Gastroesophageal sphincter (tissue), 4 donors: ENCODE measurements around the gene KIF17. TPM values are rescaled to one million over a fixed set of nuclear protein-coding genes. Genes with fewer than 3 reads are reported as not detected.
A peak's percentile ranks its signal among the peaks of the same experiment; 100 is the strongest.

Experiments
- ATAC-seq: fragments of 150-250 bp; one replicate; pipeline ENCODE4 v1.9.1; 2016; ENCODE audit warnings: mild to moderate bottlenecking, moderate library complexity
- H3K27ac ChIP-seq, 4 donors: fragments of 200-600 bp; sonication (generic) in 3 of 4; 1 replicate in 3 of 4; 2 replicates in 1 of 4; pipeline ENCODE4 v1.5.1; 2016 to 2019
- H3K27me3 ChIP-seq: fragments of 200-600 bp; sonication (generic); one replicate; pipeline ENCODE4 v1.5.1; 2019
- H3K36me3 ChIP-seq, 2 donors: fragments of 200-600 bp; sonication (generic); one replicate each; pipeline ENCODE4 v1.5.1; 2019; ENCODE audit warnings: control low read depth in 1 of 2
- H3K4me1 ChIP-seq, 3 donors: fragments of 200-600 bp; sonication (generic); 1 replicate in 2 of 3; 2 replicates in 1 of 3; pipeline ENCODE4 v1.5.1; 2016 to 2019; ENCODE audit warnings: control low read depth in 2 of 3
- H3K4me3 ChIP-seq, 2 donors: fragments of 200-600 bp; sonication (generic); one replicate each; pipeline ENCODE4 v1.5.1; 2019; ENCODE audit warnings: mild to moderate bottlenecking in 1 of 2, moderate library complexity in 1 of 2
- H3K9me3 ChIP-seq, 3 donors: fragments of 200-600 bp; sonication (generic); one replicate each; pipeline ENCODE4 v1.5.1; 2017 to 2019; ENCODE audit warnings: control low read depth in 2 of 3
- EP300 ChIP-seq: sonication (generic); formaldehyde crosslinking; IDR thresholded peaks from one replicate; pipeline ENCODE4 v1.6.1; 2017; ENCODE audit warnings: antibody characterized with exemption, mild to moderate bottlenecking
- POLR2A ChIP-seq, 2 donors: fragments of 450-650 bp; IDR thresholded peaks; one replicate each; pipeline ENCODE4 v1.6.1; 2017; ENCODE audit warnings: antibody characterized with exemption in 2 of 2, mild to moderate bottlenecking in 2 of 2, moderate library complexity in 1 of 2
- POLR2AphosphoS5 ChIP-seq: sonication (generic); formaldehyde crosslinking; IDR thresholded peaks from one replicate; pipeline ENCODE4 v1.6.1; 2017; ENCODE audit warnings: antibody characterized with exemption
- WGBS, 2 donors: methylation state at CpG; one replicate each; pipeline ENCODE4 v1.1.5; 2018; ENCODE audit warnings: low coverage in 1 of 2; 5-methylcytosine and 5-hydroxymethylcytosine counted together
- total RNA-seq, 4 donors: library from RNA; depleted of rRNA; stranded (reverse); fragments of >200 nt; gene quantifications; one replicate each; pipeline ENCODE4 v1.1.0, GENCODE V29; 2016
- TF ChIP-seq, protein P1 (sequence below), 4 experiments: fragments of 200-600 bp in 2 of 4; fragments of 450-650 bp in 2 of 4; sonication (generic) in 1 of 4; IDR thresholded peaks; one replicate each; pipeline ENCODE4 v1.5.1; 2017 to 2019; ENCODE audit warnings: antibody characterized with exemption in 4 of 4, mild to moderate bottlenecking in 2 of 4, moderate library complexity in 2 of 4

Gene KIF17
- total RNA-seq, 4 donors from 2014 or later: 0.47 to 11.8 (median 7.5) TPM

DNA sequence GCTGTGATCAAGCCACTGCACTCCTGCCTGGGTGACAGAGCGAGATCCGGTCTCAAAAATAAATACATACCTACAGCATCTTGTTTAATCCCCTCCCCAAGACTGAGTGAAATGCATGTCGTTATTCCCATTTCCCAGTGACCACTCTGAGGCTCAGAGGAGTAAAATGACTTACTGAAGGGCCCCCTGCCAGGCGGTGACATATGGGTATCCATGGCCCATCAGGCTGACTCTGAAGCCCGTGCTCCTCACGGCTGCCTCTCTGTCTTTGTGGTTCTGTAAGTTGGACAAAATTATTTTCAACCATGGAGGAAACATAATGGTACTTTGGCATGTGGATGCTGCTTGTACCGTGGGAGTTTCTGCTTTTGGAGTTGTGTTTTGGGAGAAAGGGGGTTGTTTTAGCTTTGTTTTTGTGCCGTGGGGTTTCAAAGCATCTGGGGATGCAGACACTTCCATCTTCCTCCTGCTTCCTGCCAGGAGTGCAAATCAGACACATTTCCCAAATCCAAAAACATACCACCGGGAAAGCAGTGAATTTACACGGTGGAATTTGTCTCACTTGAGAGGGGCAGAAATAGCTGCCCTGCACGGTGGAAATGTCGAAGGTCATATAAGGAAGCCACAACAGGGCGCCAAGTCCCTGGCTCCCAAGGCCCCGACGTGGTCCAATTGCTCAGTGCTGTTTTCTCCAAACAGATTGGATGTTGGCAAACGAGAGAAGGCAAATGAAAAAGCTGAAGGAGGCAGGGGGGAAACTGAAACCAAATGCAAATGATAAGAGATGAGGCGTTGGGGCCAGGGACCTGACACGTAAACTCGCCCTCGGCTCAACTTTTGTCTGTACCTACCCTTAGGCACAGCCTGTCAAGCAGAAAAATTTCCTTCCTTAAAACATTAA lies 101.6 kb downstream of the KIF17 start:
- TF ChIP-seq POLR2AphosphoS5: no peak
- TF ChIP-seq, protein P1, sequence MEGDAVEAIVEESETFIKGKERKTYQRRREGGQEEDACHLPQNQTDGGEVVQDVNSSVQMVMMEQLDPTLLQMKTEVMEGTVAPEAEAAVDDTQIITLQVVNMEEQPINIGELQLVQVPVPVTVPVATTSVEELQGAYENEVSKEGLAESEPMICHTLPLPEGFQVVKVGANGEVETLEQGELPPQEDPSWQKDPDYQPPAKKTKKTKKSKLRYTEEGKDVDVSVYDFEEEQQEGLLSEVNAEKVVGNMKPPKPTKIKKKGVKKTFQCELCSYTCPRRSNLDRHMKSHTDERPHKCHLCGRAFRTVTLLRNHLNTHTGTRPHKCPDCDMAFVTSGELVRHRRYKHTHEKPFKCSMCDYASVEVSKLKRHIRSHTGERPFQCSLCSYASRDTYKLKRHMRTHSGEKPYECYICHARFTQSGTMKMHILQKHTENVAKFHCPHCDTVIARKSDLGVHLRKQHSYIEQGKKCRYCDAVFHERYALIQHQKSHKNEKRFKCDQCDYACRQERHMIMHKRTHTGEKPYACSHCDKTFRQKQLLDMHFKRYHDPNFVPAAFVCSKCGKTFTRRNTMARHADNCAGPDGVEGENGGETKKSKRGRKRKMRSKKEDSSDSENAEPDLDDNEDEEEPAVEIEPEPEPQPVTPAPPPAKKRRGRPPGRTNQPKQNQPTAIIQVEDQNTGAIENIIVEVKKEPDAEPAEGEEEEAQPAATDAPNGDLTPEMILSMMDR (IDR thresholded peaks at IDR 0.05): no peak
- Histone ChIP-seq H3K27ac (peak overlapping the region in 3 of 4 donors; percentile 12 to 60 (median 42)), H3K4me3 (no peak overlapping the region), H3K9me3 (no peaks in the 10 kb centered on the region), H3K27me3 (no peaks in the 10 kb centered on the region), H3K4me1 (peaks cover 0 to 31% (median 6%) of the 10 kb centered on the region in 3 donors), H3K36me3 (no peaks in the 10 kb centered on the region)
- WGBS, 2 donors: 30 to 68% methylated on average over 4 to 19 of the region's 20 CpGs
- no peak for ATAC-seq

- Histone ChIP-seq H3K4me1 (peaks cover 0 to 31% (median 6%) of the 10 kb centered on the region in 3 donors), H3K27ac (peak overlapping the region in 3 of 4 donors; percentile 71 to 80 (median 72)), H3K9me3 (no peaks in the 10 kb centered on the region), H3K4me3 (no peak overlapping the region), H3K27me3 (no peaks in the 10 kb centered on the region), H3K36me3 (no peaks in the 10 kb centered on the region)
- ATAC-seq: no peak
- WGBS, 2 donors: 62 to 80% methylated on average over 1 to 3 of the region's 3 CpGs
- TF ChIP-seq EP300 (no peak), POLR2AphosphoS5 (no peak), POLR2A (IDR thresholded peaks at IDR 0.05) (no peak)
- TF ChIP-seq, protein P1 (IDR thresholded peaks at IDR 0.05): no peak
These were observed 103.7 kb downstream of the KIF17 start for GRCh38 chr1:20614131-20614579.

Other genes with a start within 250 kb of the KIF17 start
- 10 to 100 TPM; 18.2 to 29.6 (median 26.2) TPM for gene CAMK2N1, start 231.8 kb downstream of the KIF17 start, total RNA-seq
- 10 to 100 TPM; 26.5 to 52.0 (median 43.8) TPM for gene MUL1, start 209.9 kb downstream of the KIF17 start, total RNA-seq
- gene FAM43B, start 165.4 kb downstream of the KIF17 start, total RNA-seq: 1 to 10 TPM in 2 of 4 donors, under 1 TPM in 2; 0.62 to 1.3 (median 1.1) TPM
- 1 to 10 TPM in 2 of 4 donors, under 1 TPM in 1, not detected in 1; 0.96 to 4.3 (median 3.1) TPM for gene CDA, start 128.9 kb downstream of the KIF17 start, total RNA-seq
- 100 to 1,000 TPM; 148 to 269 (median 203) TPM for gene PINK1, start 84.5 kb downstream of the KIF17 start, total RNA-seq
- gene DDOST, start 56.6 kb downstream of the KIF17 start, total RNA-seq: 100 to 1,000 TPM in 3 of 4 donors, 10 to 100 TPM in 1; 83.4 to 116 (median 110) TPM
- gene SH2D5, start 14.7 kb upstream of the KIF17 start, total RNA-seq: 1 to 10 TPM in 2 of 4 donors, under 1 TPM in 2; 0.47 to 6.9 (median 1.1) TPM
- 100 to 1,000 TPM; 221 to 322 (median 237) TPM for gene HP1BP3, start 69.3 kb upstream of the KIF17 start, total RNA-seq